ENCODE data around the gene CALCR. TPM values are rescaled to one million over a fixed set of nuclear protein-coding genes. Genes with fewer than 3 reads are reported as not detected.

CALCR gene
- total and polyA plus RNA-seq, 2 of the 4 experiments (the other 2 are of a cell fraction) = not detected

- no peak overlapping the region for H2BK20ac ChIP-seq (ENCODE audit: low read depth, low read length)
- no TSS peak for BruUV-seq (replicated peaks)
- in situ Hi-C loops (cut with MboI; ENCODE audit: low sequenced_read_pairs) = no loop called here
- no peak overlapping the region for H3K56ac ChIP-seq (ENCODE audit: extremely low read depth, insufficient read depth, low read length)
- no peak overlapping the region for H2AK5ac ChIP-seq (ENCODE audit: low read depth, low read length)
- no peak overlapping the region for H3K4me2 ChIP-seq (ENCODE audit: low read depth, low read length)
- no peak overlapping the region for H2BK5ac ChIP-seq (ENCODE audit: low read depth, low read length, poor library complexity, severe bottlenecking)
- no peak overlapping the region for H3K27ac ChIP-seq (ENCODE audit: insufficient read depth, low read length)
- no peak overlapping the region for H4K5ac ChIP-seq (ENCODE audit: low read depth, low read length)
- H3K27me3 ChIP-seq (ENCODE audit: control insufficient read depth, insufficient read depth, low read length) = peaks cover 8% of the 10 kb centered on the region
- intact Hi-C loops (cut with micrococcal nuclease) = no loop called here
- H3K9ac ChIP-seq (ENCODE audit: low read depth, low read length) = no peak overlapping the region
- ChIA-PET POLR2A (ENCODE audit: unreplicated experiment) (no interaction called here), CTCF (no interaction called here)
- no peak overlapping the region for H4K8ac ChIP-seq (ENCODE audit: low read depth in 2 of 2, low read length in 2 of 2)
- no peaks in the 10 kb centered on the region for H3K9me3 ChIP-seq (ENCODE audit: control insufficient read depth, insufficient read depth, low read length)
- no peak for TF ChIP-seq RCOR1 (IDR thresholded peaks at IDR 0.05; ENCODE audit: insufficient replicate concordance, low read length)
- TF ChIP-seq RFX5 (IDR thresholded peaks at IDR 0.05; ENCODE audit: low read depth, low read length) = no peak
- no peak for TF ChIP-seq RAD21 (IDR thresholded peaks at IDR 0.05; ENCODE audit: low read length)
- no peak for TF ChIP-seq FOS (IDR thresholded peaks at IDR 0.05; ENCODE audit: low read depth, low read length)
- TF ChIP-seq, protein P1, sequence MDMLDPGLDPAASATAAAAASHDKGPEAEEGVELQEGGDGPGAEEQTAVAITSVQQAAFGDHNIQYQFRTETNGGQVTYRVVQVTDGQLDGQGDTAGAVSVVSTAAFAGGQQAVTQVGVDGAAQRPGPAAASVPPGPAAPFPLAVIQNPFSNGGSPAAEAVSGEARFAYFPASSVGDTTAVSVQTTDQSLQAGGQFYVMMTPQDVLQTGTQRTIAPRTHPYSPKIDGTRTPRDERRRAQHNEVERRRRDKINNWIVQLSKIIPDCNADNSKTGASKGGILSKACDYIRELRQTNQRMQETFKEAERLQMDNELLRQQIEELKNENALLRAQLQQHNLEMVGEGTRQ (IDR thresholded peaks at IDR 0.05; ENCODE audit: low read depth, low read length) = no peak
- TF ChIP-seq CTCF (conservative IDR thresholded peaks at IDR 0.05; ENCODE audit: low read depth, low read length) = no peak
- TF ChIP-seq SMC3 (IDR thresholded peaks at IDR 0.05; ENCODE audit: low read depth, low read length) = no peak
- no peak for TF ChIP-seq ELK1 (IDR thresholded peaks at IDR 0.05; ENCODE audit: borderline replicate concordance, low read depth, low read length)
- TF ChIP-seq CHD1 (IDR thresholded peaks at IDR 0.05; ENCODE audit: low read depth, low read length) = no peak
- no peak for TF ChIP-seq NFE2L2 (IDR thresholded peaks at IDR 0.05; ENCODE audit: low read depth, low read length)
- TF ChIP-seq CEBPB (IDR thresholded peaks at IDR 0.05; ENCODE audit: low read depth, low read length) = no peak
- no peak for TF ChIP-seq MXI1 (IDR thresholded peaks at IDR 0.05; ENCODE audit: borderline replicate concordance, low read depth, low read length)
- TF ChIP-seq POLR2A (IDR thresholded peaks at IDR 0.05; ENCODE audit: low read depth, low read length) = no peak
- TF ChIP-seq MAZ (IDR thresholded peaks at IDR 0.05; ENCODE audit: borderline replicate concordance, low read depth, low read length) = no peak
- TF ChIP-seq MAFK (IDR thresholded peaks at IDR 0.05; ENCODE audit: low read depth, low read length) = no peak
- no peak for TF ChIP-seq BHLHE40 (IDR thresholded peaks at IDR 0.05; ENCODE audit: low read depth, low read length)
- no peaks in the 10 kb centered on the region for H3K36me3 ChIP-seq (ENCODE audit: control insufficient read depth, insufficient read depth, low read length)
- H2BK120ac ChIP-seq (ENCODE audit: low read depth, low read length) = no peak overlapping the region
- no peak overlapping the region for H4K91ac ChIP-seq (ENCODE audit: insufficient read depth, low read depth, low read length)
- no peak overlapping the region for H2BK15ac ChIP-seq (ENCODE audit: low read depth, low read length)
- no peaks in the 10 kb centered on the region for H3K79me1 ChIP-seq (ENCODE audit: low read depth in 1 of 2, low read length in 2 of 2)
- no peak overlapping the region for H3K18ac ChIP-seq (ENCODE audit: low read depth, low read length)
- no peak overlapping the region for H3K23ac ChIP-seq (ENCODE audit: low read depth, low read length)
- ATAC-seq (ENCODE audit: low read depth) = no peak
- no peaks in the 10 kb centered on the region for H3K4me1 ChIP-seq (ENCODE audit: control insufficient read depth, insufficient read depth, low read length)
- DNase-seq = no peak
- H3K4ac ChIP-seq (ENCODE audit: low read depth, low read length) = no peak overlapping the region
- H3K14ac ChIP-seq (replicated peaks; ENCODE audit: low read depth, low read length) = no peak overlapping the region
- H4K20me1 ChIP-seq (ENCODE audit: insufficient read depth, low read length) = no peaks in the 10 kb centered on the region
- H2AK9ac ChIP-seq (replicated peaks; ENCODE audit: low read depth, low read length, poor library complexity) = no peak overlapping the region
- H2AFZ ChIP-seq (replicated peaks; ENCODE audit: low read length, poor library complexity) = no peak overlapping the region
- no peaks in the 10 kb centered on the region for H3K9me1 ChIP-seq (ENCODE audit: insufficient read depth, low read length)
- H3K4me3 ChIP-seq (ENCODE audit: insufficient read depth, low read depth, low read length) = no peak overlapping the region
- WGBS, 2 experiments (ENCODE audit: extremely low coverage in 2 of 2, insufficient read length in 1 of 2) = no CpG with 5 or more reads among the region's 6 CpGs
- dilution Hi-C loops (cut with HindIII; ENCODE audit: low sequenced_read_pairs, unreplicated experiment) = no loop called here
Measured at GRCh38 chr7:93378131-93378760, 196.3 kb downstream of the CALCR start.

All from IMR-90 (cell line).